ENCODE measurements around the gene EBPL.

GRCh38 chr13:49624229-49624628 is 67.1 kb downstream of the EBPL start:
- TF ChIP-seq, protein P1, sequence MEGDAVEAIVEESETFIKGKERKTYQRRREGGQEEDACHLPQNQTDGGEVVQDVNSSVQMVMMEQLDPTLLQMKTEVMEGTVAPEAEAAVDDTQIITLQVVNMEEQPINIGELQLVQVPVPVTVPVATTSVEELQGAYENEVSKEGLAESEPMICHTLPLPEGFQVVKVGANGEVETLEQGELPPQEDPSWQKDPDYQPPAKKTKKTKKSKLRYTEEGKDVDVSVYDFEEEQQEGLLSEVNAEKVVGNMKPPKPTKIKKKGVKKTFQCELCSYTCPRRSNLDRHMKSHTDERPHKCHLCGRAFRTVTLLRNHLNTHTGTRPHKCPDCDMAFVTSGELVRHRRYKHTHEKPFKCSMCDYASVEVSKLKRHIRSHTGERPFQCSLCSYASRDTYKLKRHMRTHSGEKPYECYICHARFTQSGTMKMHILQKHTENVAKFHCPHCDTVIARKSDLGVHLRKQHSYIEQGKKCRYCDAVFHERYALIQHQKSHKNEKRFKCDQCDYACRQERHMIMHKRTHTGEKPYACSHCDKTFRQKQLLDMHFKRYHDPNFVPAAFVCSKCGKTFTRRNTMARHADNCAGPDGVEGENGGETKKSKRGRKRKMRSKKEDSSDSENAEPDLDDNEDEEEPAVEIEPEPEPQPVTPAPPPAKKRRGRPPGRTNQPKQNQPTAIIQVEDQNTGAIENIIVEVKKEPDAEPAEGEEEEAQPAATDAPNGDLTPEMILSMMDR (IDR thresholded peaks at IDR 0.05): no peak
- TF ChIP-seq MAX (IDR thresholded peaks at IDR 0.05): no peak

All from A549 (cell line).